Measurements from ENCODE around the gene TGFBR1. TPM values are rescaled to one million over a fixed set of nuclear protein-coding genes. Genes with fewer than 3 reads are reported as not detected.

The TGFBR1 gene
- polyA plus RNA-seq, 1 experiment = 73.5 TPM

GRCh38 chr9:99138424-99139284, 33.7 kb downstream of the TGFBR1 start:
- H3K36me3 ChIP-seq (ENCODE audit: control insufficient read depth, insufficient read depth, low read length) = peaks cover 1% of the 10 kb centered on the region; the same call in 1 of the 2 replicates
- ChIA-PET POLR2A (interaction anchor here (0.7 kb wide), 1 partner anchor 84 kb away, joined by 3 read pairs; no protein-coding TSS in a partner anchor), CTCF (interaction anchor here (0.7 to 6.8 kb wide), 8 partner anchors 8 to 290 kb away, joined by 3 to 78 read pairs (median 3); no protein-coding TSS in a partner anchor)

GRCh38 chr9:99139868-99140267, 35.0 kb downstream of the TGFBR1 start:
- H3K4me3 ChIP-seq (ENCODE audit: low read depth, low read length) = no peak overlapping the region
- CTCF ChIA-PET = interaction anchor here (0.6 to 6.8 kb wide), 10 partner anchors 9 to 945 kb away, joined by 3 to 78 read pairs (median 5); no protein-coding TSS in a partner anchor
- POLR2A ChIA-PET = interaction anchor here (0.6 kb wide), 1 partner anchor 772 kb away, joined by 7 read pairs; no protein-coding TSS in a partner anchor
- no peak for DNase-seq (ENCODE audit: low read depth)
- no peaks in the 10 kb centered on the region for H3K27me3 ChIP-seq (ENCODE audit: control insufficient read depth, insufficient read depth, low read length)
- TF ChIP-seq CTCF (IDR thresholded peaks at IDR 0.05; ENCODE audit: insufficient read depth, low read depth, low read length) = no peak
- peaks cover 1% of the 10 kb centered on the region; the same call in 1 of the 2 replicates for H3K36me3 ChIP-seq (ENCODE audit: control insufficient read depth, insufficient read depth, low read length)

More at GRCh38 chr9:99138424-99139284, 33.7 kb downstream of the TGFBR1 start:
- Histone ChIP-seq H3K27me3 (ENCODE audit: control insufficient read depth, insufficient read depth, low read length) (no peaks in the 10 kb centered on the region), H3K4me3 (ENCODE audit: low read depth, low read length) (no peak overlapping the region)
- no peak for DNase-seq (ENCODE audit: low read depth)
- no peak for TF ChIP-seq CTCF (IDR thresholded peaks at IDR 0.05; ENCODE audit: insufficient read depth, low read depth, low read length)

GRCh38 chr9:99140685-99141314, 35.9 kb downstream of the TGFBR1 start:
- peak; percentile 89 for TF ChIP-seq CTCF (IDR thresholded peaks at IDR 0.05; ENCODE audit: insufficient read depth, low read depth, low read length)
- ChIA-PET POLR2A (no interaction called here), CTCF (interaction anchor here (0.8 to 6.8 kb wide), 13 partner anchors 9 to 291 kb away, joined by 3 to 78 read pairs (median 5); no protein-coding TSS in a partner anchor)
- Histone ChIP-seq H3K27me3 (ENCODE audit: control insufficient read depth, insufficient read depth, low read length) (no peaks in the 10 kb centered on the region), H3K4me3 (ENCODE audit: low read depth, low read length) (no peak overlapping the region), H3K36me3 (ENCODE audit: control insufficient read depth, insufficient read depth, low read length) (peaks cover 9% of the 10 kb centered on the region; the same call in 1 of the 2 replicates)
- DNase-seq (ENCODE audit: low read depth) = no peak

GRCh38 chr9:99141849-99142248, 36.9 kb downstream of the TGFBR1 start:
- peaks cover 10% of the 10 kb centered on the region for H3K36me3 ChIP-seq (ENCODE audit: control insufficient read depth, insufficient read depth, low read length)
- no peak for DNase-seq (ENCODE audit: low read depth)
- POLR2A ChIA-PET = no interaction called here
- CTCF ChIA-PET = interaction anchor here (1.0 to 6.8 kb wide), 10 partner anchors 15 to 292 kb away, joined by 3 to 78 read pairs (median 5); no protein-coding TSS in a partner anchor
- no peaks in the 10 kb centered on the region for H3K27me3 ChIP-seq (ENCODE audit: control insufficient read depth, insufficient read depth, low read length)
- no peak overlapping the region for H3K4me3 ChIP-seq (ENCODE audit: low read depth, low read length)
- TF ChIP-seq CTCF (IDR thresholded peaks at IDR 0.05; ENCODE audit: insufficient read depth, low read depth, low read length) = no peak

- ChIA-PET POLR2A (no interaction called here), CTCF (interaction anchor here (1.0 to 6.8 kb wide), 7 partner anchors 15 to 293 kb away, joined by 3 to 78 read pairs (median 4); no protein-coding TSS in a partner anchor)
- TF ChIP-seq CTCF (IDR thresholded peaks at IDR 0.05; ENCODE audit: insufficient read depth, low read depth, low read length) = no peak
- Histone ChIP-seq H3K4me3 (ENCODE audit: low read depth, low read length) (no peak overlapping the region), H3K36me3 (ENCODE audit: control insufficient read depth, insufficient read depth, low read length) (peaks cover 10% of the 10 kb centered on the region), H3K27me3 (ENCODE audit: control insufficient read depth, insufficient read depth, low read length) (no peaks in the 10 kb centered on the region)
- no peak for DNase-seq (ENCODE audit: low read depth)
Observed at GRCh38 chr9:99142275-99142674, 37.4 kb downstream of the TGFBR1 start.

Data from BJ (cell line).